Neural cell (in vitro differentiated cells): ENCODE results near the gene SIX3.

Experiments
- EZH2 ChIP-seq: fragments of 200-600, 300-800 bp; shearing (Covaris generic), sonication (generic); IDR thresholded peaks from 2 replicates; pipeline ENCODE4 v1.6.1; 2014; ENCODE audit warnings: antibody characterized with exemption, low read length, borderline replicate concordance, mild to moderate bottlenecking; ENCODE audit not compliant: insufficient read depth, poor library complexity, severe bottlenecking
- TF ChIP-seq, protein P1 (sequence below): fragments of 450-650 bp; IDR thresholded peaks from 2 replicates; pipeline ENCODE4 v1.5.1; 2014; ENCODE audit warnings: antibody characterized with exemption, mild to moderate bottlenecking, moderate library complexity; ENCODE audit not compliant: poor library complexity, severe bottlenecking

DNA sequence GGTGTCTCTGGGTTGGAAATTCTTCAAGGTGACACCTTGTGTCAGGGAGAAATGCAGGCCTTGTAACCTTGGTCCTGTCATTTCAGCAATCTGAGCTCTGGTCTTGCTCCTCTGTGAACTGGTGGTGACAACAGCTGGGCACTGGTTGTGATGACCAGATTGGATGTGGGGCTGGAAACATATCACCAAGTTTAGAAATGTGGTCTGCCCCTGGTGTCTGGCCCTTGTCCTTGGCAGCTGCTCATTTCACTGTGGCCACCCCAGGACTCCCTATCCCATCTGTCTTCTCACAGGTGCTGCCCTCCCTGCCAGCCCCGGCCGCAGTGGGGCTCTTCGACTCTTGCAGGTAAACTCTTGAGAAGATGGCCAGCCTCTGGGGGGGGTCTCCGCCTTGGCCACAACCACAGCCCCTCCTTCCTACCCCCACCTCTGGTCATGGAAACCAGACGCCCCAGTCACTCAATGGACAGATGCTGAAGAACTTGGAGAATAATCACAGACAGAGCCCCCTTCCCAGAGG, 20.7 kb downstream of the SIX3 start:
- TF ChIP-seq, protein P1, sequence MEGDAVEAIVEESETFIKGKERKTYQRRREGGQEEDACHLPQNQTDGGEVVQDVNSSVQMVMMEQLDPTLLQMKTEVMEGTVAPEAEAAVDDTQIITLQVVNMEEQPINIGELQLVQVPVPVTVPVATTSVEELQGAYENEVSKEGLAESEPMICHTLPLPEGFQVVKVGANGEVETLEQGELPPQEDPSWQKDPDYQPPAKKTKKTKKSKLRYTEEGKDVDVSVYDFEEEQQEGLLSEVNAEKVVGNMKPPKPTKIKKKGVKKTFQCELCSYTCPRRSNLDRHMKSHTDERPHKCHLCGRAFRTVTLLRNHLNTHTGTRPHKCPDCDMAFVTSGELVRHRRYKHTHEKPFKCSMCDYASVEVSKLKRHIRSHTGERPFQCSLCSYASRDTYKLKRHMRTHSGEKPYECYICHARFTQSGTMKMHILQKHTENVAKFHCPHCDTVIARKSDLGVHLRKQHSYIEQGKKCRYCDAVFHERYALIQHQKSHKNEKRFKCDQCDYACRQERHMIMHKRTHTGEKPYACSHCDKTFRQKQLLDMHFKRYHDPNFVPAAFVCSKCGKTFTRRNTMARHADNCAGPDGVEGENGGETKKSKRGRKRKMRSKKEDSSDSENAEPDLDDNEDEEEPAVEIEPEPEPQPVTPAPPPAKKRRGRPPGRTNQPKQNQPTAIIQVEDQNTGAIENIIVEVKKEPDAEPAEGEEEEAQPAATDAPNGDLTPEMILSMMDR, result no peak
- TF ChIP-seq EZH2, result no peak
